ENCODE measurements around the gene SPOCK1. TPM values are rescaled to one million over a fixed set of nuclear protein-coding genes. Genes with fewer than 3 reads are reported as not detected.

Gene SPOCK1
- total RNA-seq, 1 experiment from 2014 or later, result 23.9 TPM

- 0 out of 2 replicates have a peak, but pooled peaks cover 3% of the 10 kb centered on the region for H3K9me2 ChIP-seq (ENCODE audit: insufficient read depth)
- no peak for TF ChIP-seq EZH2 (IDR thresholded peaks at IDR 0.05; ENCODE audit: low read depth)
- TF ChIP-seq, protein P1, sequence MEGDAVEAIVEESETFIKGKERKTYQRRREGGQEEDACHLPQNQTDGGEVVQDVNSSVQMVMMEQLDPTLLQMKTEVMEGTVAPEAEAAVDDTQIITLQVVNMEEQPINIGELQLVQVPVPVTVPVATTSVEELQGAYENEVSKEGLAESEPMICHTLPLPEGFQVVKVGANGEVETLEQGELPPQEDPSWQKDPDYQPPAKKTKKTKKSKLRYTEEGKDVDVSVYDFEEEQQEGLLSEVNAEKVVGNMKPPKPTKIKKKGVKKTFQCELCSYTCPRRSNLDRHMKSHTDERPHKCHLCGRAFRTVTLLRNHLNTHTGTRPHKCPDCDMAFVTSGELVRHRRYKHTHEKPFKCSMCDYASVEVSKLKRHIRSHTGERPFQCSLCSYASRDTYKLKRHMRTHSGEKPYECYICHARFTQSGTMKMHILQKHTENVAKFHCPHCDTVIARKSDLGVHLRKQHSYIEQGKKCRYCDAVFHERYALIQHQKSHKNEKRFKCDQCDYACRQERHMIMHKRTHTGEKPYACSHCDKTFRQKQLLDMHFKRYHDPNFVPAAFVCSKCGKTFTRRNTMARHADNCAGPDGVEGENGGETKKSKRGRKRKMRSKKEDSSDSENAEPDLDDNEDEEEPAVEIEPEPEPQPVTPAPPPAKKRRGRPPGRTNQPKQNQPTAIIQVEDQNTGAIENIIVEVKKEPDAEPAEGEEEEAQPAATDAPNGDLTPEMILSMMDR (conservative IDR thresholded peaks at IDR 0.05), result no peak
- ChIA-PET POLR2A (ENCODE audit: unreplicated experiment) (no interaction called here), CTCF (no interaction called here)
- no peak for DNase-seq
- H3K4me3 ChIP-seq, result no peak overlapping the region
- H3K4me1 ChIP-seq (replicated peaks; ENCODE audit: insufficient read depth), result no peaks in the 10 kb centered on the region
- H2AFZ ChIP-seq, result no peak overlapping the region
- H3K27me3 ChIP-seq (ENCODE audit: insufficient read depth, low read depth), result no peaks in the 10 kb centered on the region
- no peaks in the 10 kb centered on the region for H4K20me1 ChIP-seq (ENCODE audit: insufficient read depth)
- no peaks in the 10 kb centered on the region for H3F3A ChIP-seq (ENCODE audit: insufficient read depth, low read depth)
- no peaks in the 10 kb centered on the region for H3K79me2 ChIP-seq (ENCODE audit: low read depth)
- no peak overlapping the region for H3K27ac ChIP-seq
- no peaks in the 10 kb centered on the region for H3K36me3 ChIP-seq (ENCODE audit: low read depth)
- no TSS peak for BruUV-seq (replicated peaks)
- no peak overlapping the region for H3K4me2 ChIP-seq
- H3K9me3 ChIP-seq (ENCODE audit: insufficient read depth, low read depth), result no peaks in the 10 kb centered on the region
- intact Hi-C loops (cut with micrococcal nuclease; ENCODE audit: unreplicated experiment), result no loop called here
These were observed 293.7 kb downstream of the SPOCK1 start for GRCh38 chr5:137205231-137206027.

GRCh38 chr5:137203011-137203632 is 296.0 kb downstream of the SPOCK1 start:
- POLR2A ChIA-PET (ENCODE audit: unreplicated experiment), result interaction anchor here (0.6 kb wide), 1 partner anchor 80 kb away, joined by 3 read pairs; no protein-coding TSS in a partner anchor
- Histone ChIP-seq H3K27ac (no peak overlapping the region), H3K4me3 (no peak overlapping the region), H3K9me3 (ENCODE audit: insufficient read depth, low read depth) (no peaks in the 10 kb centered on the region), H3K9me2 (ENCODE audit: insufficient read depth) (0 out of 2 replicates have a peak, but pooled peaks cover 3% of the 10 kb centered on the region), H3K4me1 (replicated peaks; ENCODE audit: insufficient read depth) (no peaks in the 10 kb centered on the region), H4K20me1 (ENCODE audit: insufficient read depth) (no peaks in the 10 kb centered on the region), H3K79me2 (ENCODE audit: low read depth) (no peaks in the 10 kb centered on the region), H3F3A (ENCODE audit: insufficient read depth, low read depth) (no peaks in the 10 kb centered on the region), H3K27me3 (ENCODE audit: insufficient read depth, low read depth) (no peaks in the 10 kb centered on the region), H2AFZ (no peak overlapping the region), H3K36me3 (ENCODE audit: low read depth) (no peaks in the 10 kb centered on the region), H3K4me2 (no peak overlapping the region)
- CTCF ChIA-PET, result no interaction called here
- DNase-seq, result no peak
- TF ChIP-seq EZH2 (IDR thresholded peaks at IDR 0.05; ENCODE audit: low read depth), result no peak
- TF ChIP-seq, protein P1 (conservative IDR thresholded peaks at IDR 0.05), result no peak
- BruUV-seq (replicated peaks), result no TSS peak
- intact Hi-C loops (cut with micrococcal nuclease; ENCODE audit: unreplicated experiment), result no loop called here

- H3K79me2 ChIP-seq (ENCODE audit: low read depth), result no peaks in the 10 kb centered on the region
- H3K36me3 ChIP-seq (ENCODE audit: low read depth), result no peaks in the 10 kb centered on the region
- H3F3A ChIP-seq (ENCODE audit: insufficient read depth, low read depth), result no peaks in the 10 kb centered on the region
- H3K27me3 ChIP-seq (ENCODE audit: insufficient read depth, low read depth), result no peaks in the 10 kb centered on the region
- H3K4me1 ChIP-seq (replicated peaks; ENCODE audit: insufficient read depth), result no peaks in the 10 kb centered on the region
- no peaks in the 10 kb centered on the region for H4K20me1 ChIP-seq (ENCODE audit: insufficient read depth)
- no peaks in the 10 kb centered on the region for H3K9me3 ChIP-seq (ENCODE audit: insufficient read depth, low read depth)
- ChIA-PET POLR2A (ENCODE audit: unreplicated experiment) (no interaction called here), CTCF (no interaction called here)
- no peak overlapping the region for H3K4me3 ChIP-seq
- BruUV-seq (replicated peaks), result no TSS peak
- TF ChIP-seq EZH2 (IDR thresholded peaks at IDR 0.05; ENCODE audit: low read depth), result no peak
- TF ChIP-seq, protein P1 (conservative IDR thresholded peaks at IDR 0.05), result no peak
- no peak overlapping the region for H2AFZ ChIP-seq
- H3K4me2 ChIP-seq, result no peak overlapping the region
- DNase-seq, result no peak
- intact Hi-C loops (cut with micrococcal nuclease; ENCODE audit: unreplicated experiment), result no loop called here
- H3K27ac ChIP-seq, result no peak overlapping the region
- 0 out of 2 replicates have a peak, but pooled peaks cover 3% of the 10 kb centered on the region for H3K9me2 ChIP-seq (ENCODE audit: insufficient read depth)
These were observed 297.2 kb downstream of the SPOCK1 start for GRCh38 chr5:137201876-137202275.

All from PC-9 (cell line).